Breast epithelium (tissue), 3 donors: Measurements from ENCODE around the gene TASOR.

Experiments
- CTCF ChIP-seq, 3 donors: fragments of 450-650 bp; IDR thresholded peaks; one replicate each; pipeline ENCODE4 v1.5.1; 2016 to 2017; ENCODE audit warnings: antibody characterized with exemption in 3 of 3, mild to moderate bottlenecking in 3 of 3, moderate library complexity in 3 of 3
- POLR2AphosphoS5 ChIP-seq, 3 donors: sonication (generic); formaldehyde crosslinking; IDR thresholded peaks; one replicate each; pipeline ENCODE4 v1.6.1; 2017; ENCODE audit warnings: antibody characterized with exemption in 3 of 3

- TF ChIP-seq POLR2AphosphoS5 (IDR thresholded peaks at IDR 0.05): no peak
- no peak for TF ChIP-seq CTCF (IDR thresholded peaks at IDR 0.05)
These were observed 964 bp upstream of the TASOR start for GRCh38 chr3:56684029-56684428.
